Stimulated activated CD4-positive, alpha-beta T cell treated with anti-CD3 and anti-CD28 coated beads, Interleukin-4, amount 100 ng/mL, for 48 hours (primary cell): ENCODE measurements around the gene PACC1.

Experiments
- DNase-seq, 2 donors: peaks; one replicate each; pipeline ENCODE4 v3.0.0-alpha.2; 2020; ENCODE audit warnings: low read depth in 2 of 2

Gene PACC1

DNA sequence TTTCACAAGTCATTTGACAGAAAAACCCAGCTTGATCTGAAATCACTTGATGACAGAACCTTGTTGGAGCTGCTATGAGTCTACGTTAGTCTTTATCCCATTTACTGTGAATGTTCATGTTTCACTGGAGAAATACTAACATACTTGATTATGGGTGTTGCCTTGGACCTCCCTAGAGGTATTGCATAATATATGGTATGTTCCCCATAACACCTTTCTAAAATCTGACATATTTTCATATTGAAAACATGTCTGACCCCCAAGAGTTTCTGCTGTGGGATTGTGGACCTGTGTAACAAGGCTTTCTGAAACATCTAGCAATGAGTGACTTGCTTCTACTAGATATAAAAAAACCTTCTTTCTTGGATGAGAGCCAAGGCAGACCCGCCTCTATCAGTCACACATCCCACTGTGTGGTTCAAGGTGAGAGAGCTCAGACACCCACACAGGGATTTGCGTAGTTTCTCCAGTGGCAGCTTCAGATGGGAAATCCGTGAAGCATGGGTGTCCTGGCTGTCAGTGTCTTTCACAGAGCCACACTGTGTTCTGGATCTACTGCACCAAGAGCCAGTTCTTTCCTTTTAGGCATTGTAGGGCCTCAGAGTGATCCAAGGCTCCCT lies 22.6 kb upstream of the PACC1 start:
- DNase-seq, result no peak

DNA sequence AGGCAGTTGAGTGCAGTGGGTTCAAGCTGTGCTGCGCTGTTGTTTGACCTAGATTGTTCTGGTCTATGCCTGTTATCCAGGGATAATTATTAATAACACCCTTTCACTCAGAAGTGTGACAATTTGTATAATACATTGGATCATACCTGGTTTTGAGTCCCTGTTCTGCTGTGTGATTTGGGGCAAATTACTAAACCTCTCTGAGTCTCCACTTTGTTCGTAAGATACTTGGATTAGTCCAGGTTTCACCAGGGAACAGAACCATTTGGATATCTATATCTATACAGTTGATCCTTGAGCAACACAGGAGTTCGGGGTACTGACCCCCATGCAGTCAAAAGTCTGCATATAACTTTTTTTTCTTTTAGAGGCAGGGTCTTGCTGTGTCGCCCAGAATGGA lies 20.3 kb upstream of the PACC1 start:
- no peak for DNase-seq

DNA sequence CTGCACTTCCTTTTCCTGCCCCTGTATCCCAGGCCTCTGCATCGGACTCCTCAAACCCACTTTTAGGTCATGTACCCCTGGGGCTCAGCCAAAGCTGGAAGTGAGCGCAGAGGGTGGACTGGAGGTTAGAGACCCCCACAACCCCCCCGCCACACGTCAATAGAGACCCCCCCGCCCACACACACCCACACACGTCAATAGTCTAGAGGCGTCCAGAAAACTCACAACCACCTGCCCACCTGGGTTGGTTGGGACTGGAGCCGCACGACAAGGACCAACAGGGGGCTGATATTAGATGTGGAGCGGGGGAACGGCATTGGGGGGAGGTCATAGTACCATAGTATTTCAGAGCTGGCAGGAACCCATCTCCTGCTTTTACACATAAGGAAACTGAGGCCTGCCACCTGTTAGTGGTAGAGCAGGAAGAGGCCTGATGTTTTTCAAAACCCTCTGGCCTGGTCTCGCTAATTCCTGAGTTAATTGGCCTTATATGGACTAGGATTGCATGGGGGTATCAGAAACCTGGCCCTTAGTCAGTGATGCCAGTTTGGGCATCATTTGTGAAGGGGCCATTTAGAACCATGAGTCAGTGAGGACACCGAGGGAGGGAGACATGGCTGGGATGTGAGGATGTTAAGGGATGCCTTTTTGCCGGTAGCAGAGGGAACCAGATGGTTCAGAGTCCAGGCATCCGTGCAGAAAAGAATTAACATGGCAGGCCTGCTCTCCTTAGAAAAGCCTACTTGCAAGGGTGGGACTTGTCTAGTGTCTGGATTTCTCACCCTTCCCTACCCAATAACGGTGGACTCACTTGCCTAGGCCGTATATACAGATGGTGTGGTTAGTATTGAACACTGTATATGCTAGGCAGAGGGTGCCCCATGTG lies 19.1 kb upstream of the PACC1 start:
- no peak for DNase-seq

DNA sequence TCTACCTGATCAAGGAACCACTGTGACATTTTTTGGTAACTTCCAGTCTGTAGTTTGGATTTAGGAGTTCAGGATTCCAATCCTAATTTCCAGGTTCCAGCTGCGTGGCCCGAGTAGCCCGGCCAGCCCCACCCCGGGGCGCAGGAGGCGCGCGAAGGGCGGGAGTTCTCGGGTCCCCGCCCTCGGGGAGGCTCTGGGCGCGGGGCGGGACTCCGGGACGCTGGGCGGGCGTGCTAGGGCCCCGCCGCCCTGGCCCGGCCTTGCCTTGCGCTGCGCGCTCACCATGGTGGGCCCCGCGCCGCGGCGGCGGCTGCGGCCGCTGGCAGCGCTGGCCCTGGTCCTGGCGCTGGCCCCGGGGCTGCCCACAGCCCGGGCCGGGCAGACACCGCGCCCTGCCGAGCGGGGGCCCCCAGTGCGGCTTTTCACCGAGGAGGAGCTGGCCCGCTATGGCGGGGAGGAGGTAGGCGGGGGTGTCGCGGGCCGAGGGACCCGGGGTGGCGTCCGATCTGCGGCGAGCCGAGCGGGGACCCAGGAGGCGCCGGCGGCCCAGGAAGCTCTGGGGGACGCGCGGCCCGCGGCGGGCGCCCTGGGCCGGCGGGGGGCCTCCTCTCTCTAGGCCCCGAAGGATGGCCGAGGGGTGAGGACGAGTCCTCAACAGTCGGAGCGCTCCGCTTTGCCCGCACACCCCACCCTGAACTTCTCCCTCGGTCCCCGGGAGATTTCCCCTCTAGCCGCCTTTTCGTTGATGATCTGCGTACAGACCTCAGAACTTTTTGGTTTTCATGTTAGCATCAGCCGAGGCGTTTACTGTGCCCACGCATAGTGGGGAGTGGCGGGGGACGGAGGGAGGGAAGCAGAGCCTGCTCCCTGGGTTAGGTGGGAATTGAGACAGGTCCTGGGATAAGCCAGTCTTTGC lies 18.2 kb upstream of the PACC1 start, which contains the start of gene NENF:
Gene NENF, plus strand, starts transcription at position 260 of the 916 bp plus-strand sequence. Its CDS starts 24 bp downstream, at position 284.
- peak; percentile 66 to 79 for DNase-seq

DNA sequence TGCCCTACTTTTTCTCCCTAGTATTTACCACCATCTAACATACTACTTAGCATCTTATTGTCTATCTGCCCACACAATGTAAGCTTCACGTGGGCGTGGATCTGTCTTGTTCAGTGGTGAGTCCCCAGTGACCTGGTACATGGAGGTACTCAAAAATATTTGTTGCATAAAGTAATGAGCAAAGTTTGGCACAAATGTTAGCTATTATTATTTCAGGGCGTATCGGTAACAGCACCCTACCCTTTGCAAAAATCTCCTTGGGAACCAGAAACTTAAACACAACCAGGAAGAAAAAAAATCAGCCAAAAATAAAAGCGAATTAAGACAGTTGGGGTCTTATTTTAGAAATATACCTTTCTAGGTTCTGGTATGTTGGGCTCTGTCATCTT lies 17.6 kb upstream of the PACC1 start:
- DNase-seq, result no peak

DNA sequence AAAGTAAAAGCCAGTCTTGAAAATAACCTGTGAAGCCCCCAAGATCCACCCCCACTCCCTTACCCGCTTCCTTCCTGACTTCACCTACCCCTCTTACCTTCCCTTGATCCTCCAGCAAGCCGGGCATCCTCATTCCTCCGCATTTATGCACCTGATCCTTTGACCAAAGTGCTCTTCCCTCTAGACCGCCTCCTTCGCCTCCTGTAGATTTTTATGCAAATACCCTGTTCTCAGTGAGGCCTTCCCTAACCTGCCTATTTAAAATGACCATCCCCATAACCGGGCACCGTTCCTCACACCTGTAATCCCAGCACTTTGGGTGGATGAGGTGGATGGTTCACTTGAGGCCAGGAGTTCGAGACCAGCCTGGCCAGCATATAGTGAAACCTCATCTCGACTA lies 17.0 kb upstream of the PACC1 start:
- no peak for DNase-seq

DNA sequence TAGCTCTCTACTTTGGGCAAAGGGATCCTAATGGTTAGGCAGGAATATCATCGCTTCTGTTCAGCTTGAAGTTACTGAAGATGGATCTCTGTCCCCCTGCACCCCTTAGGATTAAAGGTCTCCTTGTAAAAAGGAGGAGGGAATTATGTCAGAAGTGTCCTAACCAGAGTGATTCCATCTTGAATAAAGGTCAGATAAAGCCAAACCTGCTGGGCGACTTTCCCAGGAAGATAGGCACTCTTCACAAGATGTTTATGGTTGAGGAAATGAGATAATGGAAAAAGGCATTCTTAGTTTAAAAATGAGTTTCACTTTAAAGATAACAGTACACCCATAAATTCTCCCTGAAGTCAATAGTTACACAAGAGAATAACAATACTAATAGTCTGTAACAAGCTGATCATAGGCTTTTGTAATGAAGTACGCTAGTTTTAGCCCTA lies 16.3 kb upstream of the PACC1 start:
- DNase-seq, result no peak

DNA sequence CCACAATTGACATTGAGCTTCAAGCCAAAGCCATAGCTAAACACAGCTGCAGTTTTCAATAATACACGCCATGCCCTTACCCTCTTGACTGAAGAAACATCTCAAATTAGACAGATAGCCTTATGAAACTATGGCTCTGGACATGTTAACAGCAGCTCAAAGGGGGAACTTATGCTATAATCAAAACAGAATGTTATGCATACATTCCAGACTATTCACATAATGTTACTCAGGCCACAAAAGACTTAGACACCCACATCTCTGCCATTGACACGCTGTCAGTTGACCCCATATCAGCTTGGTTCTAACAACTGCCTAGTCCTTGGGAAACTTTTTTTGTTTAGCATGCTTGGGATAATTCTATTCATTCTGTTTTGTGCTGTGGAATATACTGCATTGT lies 15.7 kb upstream of the PACC1 start:
- no peak for DNase-seq

DNA sequence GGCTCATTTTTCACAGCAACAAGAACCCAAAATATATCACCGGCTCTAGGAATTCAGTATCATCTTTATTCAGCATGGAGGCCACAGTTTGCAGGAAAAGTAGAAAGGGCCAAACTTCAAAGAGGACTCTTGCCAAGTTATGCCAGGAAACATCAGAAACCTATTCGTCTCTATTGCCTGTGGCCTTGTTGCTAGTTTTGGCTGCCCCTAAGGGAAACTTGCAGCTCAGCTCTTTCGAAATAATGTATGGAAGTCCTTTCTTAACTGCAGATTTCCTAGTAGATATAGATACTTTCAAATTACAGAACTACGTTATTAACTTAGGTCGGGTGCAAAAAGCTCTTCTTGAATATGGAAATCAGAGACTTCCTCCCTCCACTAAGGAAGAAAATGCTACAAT lies 13.8 kb upstream of the PACC1 start:
- no peak for DNase-seq

DNA sequence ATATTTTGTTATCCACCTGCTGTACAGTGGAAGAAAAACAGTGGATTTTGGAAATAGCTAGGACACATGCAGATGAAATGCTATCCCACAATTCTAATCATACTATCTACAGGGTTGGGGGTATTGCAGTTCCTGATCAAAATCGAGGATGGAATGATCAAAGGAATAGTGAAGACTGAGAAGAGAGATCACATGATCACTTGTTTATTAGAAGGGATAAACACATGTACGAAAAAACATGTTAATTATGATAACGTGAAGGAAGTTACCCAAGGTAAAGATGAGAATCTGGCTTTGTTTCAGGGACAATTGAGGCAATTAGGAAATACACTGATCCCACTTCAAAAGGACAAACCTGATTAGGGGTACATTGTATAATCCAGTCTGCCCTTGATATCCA lies 9.2 kb upstream of the PACC1 start:
- no peak for DNase-seq

DNA sequence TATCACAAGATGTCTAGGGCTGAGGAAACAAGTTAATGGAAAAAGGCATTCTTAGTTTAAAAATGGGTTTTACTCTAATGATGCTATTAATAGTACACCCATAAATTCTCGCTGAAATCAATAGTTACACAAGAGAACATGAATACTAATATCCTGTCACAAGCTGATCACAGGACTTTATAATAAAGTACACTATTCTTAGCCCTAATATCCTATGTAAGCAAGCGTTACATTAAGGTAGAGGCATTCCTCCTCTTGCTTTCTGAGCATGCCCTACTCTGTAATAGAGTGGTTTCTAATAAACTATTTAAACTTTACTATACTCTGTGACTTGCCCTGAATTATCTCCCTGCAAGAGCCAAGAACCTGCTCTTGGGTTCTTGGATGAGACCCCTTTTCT lies 6.5 kb upstream of the PACC1 start:
- no peak for DNase-seq

DNA sequence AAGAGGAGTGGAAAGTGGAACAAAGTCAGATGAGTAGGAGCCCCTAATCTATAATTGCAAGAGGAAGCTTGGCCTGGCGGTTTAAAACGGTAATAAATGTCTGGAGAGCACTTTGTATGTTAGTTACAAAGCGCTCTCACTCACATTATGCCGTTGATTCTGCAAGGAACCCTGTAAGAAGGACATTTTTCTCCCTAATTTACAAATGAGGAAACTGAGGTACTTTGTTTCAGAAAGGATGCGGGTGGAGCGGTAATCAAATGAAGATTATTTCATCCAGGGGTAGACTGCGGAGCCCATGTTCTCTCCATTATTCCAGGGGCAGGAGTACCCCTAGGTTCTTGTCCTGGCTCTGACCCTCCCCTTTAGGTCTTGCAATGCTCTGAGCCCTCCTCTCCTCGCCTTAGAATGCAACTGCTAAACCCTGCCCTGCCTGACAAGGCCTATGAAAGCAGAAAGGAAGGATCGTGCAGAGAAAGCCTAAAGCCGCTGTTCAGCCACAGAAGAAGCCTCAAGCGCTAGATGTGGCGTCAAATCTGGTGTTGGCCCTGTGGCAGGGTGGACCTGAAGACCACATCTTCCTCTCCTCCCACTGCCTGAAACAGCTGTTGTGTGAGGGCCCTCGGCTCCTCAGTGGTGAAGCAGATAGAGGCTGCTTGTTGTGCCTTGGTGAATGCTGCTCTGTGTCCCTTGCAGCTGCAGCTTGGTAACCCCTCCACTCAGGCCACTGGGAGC lies 588 bp upstream of the PACC1 start:
- no peak for DNase-seq

DNA sequence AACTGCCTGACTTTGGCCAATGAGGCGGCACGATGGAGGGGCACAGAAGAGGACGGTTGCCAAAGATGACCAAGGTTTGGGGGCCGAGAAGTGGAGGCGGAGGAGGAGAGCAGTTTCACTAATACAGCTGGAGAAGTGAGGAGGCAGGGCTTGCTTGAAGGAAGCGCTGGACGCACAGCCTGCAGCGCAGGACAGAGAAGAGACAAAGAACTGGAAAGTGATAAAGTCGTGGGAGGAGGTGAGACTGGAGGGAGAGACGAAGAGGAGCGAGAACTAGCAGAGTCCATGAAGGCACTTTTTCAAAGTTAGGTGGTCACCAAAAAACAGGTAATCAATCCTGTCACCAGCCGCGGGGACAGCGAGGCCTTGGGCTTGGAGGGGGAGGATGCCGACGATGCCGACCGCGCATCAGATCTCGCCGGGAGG lies 771 bp downstream of the PACC1 start:
- DNase-seq, result peak in 1 of 2 donors; percentile 38

DNA sequence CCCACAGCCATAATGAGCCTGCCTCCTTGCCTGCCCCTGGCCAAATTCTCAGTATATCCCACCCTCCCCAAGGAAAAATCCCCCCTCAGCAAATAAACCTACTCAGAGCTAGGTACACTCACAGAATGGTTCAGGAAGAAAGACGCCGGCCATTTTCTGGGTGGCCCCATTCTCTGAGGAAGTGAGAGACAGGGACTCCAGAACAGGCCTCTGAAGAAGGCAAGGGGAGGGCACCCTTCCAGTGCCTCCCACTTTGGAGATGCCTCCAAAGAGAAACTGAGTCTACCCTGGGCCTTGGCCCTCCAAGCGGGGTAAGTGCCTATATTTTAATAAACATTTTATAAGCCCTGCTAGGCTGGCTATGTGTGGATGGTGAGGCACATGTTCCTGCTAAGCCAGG lies 2.3 kb downstream of the PACC1 start:
- DNase-seq, result no peak

DNA sequence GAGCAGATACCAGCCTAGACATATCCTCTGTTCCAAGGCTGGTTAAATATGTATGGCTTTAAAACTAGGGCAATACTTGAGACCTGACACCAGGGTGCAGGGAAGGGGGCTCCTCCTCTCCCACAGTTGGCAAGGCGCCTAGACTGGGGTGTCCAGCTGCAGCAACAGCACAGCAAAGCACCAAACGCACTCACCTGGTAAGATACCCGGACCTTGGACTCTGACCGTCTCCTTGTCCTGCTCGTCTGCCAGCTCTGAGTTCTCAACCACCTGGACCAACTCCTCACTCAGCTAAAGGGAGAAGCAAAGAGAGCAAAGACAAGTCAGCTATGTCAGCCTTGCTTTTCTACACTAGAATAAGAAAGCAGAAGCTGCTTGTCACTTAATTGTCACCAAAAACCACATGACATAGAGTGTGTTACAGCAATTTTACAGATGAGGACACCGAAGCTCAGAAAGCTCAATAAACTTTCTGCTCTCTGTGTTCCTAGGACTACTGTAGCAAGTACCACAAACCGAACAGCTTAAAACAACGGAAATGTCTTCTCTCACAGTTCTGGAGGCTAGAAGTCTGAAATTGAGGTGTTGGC lies 4.4 kb downstream of the PACC1 start:
- no peak for DNase-seq

DNA sequence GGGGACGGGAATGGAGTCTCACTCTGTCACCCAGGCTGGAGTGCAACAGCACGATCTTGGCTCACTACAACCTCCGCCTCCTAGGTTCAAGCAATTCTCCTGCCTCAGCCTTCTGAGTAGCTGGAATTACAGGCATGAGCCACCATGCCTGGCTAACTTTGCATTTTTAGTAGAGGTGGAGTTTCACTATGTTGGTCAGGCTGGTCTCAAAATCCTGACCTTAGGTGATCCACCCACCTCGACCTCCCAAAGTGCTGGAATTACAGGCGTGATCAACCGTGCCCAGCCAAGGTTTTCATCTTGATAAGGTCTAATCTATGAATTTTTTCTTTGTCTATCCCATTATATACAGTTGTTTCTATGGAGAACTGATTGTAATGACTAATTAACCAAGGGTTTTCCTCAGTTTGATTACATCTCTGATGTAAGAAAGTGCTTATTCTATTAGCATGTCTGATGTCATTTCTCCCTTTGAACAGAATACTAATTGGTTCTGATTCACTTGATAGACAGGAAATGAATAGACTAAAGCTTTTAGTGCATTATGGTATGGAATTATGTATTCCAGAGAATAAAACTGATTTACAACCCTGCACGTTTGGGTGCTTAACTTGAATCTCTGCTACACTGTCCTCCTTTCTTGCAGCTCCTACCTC lies 11.9 kb downstream of the PACC1 start:
- DNase-seq, result no peak

DNA sequence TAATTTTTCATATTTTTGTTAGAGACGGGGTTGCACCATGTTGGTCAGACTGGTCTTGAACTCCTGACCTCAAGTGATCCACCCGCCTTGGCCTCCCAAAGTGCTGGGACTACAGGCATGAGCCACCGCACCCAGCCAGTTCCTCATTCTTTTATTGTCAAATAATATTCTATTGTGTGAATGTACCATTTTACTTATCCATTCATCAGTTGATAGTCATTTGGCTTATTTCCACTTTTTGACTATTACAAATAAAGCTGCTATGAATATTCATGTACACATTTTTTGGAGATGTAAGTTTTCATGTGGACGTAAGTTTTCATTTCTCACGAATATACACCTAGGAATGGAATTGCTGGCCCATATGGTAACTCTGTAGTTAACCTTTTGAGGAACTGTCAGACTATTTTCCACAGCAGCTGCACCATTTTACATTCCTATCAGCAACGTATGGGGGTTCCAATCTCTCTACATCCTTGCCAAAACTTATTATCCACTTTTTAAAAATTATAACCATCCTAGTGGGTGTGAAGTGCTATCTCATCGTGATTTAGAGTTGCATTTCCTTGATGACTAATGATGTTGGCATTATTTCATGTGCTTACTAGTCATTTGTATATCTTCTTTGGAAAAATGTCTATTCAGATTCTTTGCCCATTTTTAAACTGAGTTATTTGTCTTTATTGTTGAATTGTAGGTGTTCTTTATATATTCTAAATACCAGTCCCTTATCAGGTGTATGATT lies 12.7 kb downstream of the PACC1 start:
- no peak for DNase-seq

DNA sequence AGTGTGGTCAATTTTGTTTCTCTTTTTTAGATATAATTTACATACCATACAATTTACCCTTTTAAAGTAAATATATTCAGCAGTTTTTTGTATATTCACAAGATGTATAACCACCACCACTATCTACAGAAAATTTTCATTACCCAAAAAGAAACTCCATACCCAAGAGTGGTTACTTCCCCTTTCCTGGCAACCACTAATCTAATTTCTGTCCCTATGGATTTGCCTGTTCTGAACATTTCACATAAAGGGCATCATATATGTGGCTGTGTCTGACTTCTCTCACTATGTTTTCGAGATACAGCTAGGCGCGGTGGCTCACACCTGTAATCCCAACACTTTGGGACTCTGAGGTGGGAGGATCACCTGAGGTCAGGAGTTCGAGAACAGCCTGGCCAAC lies 13.6 kb downstream of the PACC1 start:
- DNase-seq, result no peak

DNA sequence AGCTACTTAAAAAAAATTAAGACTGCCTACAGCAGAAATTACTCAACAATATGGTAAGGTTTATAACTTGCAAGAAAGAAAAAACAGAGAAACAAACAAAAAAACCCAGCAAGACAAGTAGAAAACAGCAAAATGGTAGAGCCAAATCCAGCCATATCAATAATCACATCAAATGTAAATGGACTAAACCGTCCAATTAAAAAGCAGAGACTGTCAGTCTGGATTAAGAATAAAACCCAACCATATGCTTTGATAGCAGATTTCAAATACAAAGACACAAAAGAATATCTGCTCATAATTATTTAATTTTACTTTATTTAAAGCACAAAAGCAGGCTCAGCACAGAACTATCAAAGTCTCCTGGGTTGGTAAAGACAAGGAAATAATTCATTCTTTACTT lies 17.5 kb downstream of the PACC1 start:
- DNase-seq, result no peak

DNA sequence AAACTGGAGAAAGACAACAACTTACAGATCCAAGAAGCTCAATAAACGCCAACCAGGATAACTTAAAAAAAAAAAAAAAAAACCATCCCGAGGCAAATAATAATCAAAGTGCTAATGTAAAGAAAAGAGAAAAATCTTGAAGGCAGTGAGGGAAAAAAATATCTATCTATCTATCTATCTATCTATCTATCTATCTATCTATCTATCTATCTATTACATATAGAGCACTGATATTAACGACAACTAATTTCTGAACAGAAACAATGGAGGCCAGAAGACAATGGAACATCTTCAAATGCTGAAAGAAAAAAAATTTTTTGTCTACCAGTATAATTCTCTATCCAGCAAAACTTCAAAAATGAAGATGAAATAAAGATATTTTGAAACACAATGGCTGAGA lies 18.0 kb downstream of the PACC1 start:
- no peak for DNase-seq
